Left ventricle myocardium superior (tissue), 1 donor: ENCODE results near the gene ZNF584. TPM values are rescaled to one million over a fixed set of nuclear protein-coding genes. Genes with fewer than 3 reads are reported as not detected.

Source experiments
- ATAC-seq: fragments of 200-7000 bp; cut with Tn5 transposase; one replicate; pipeline ENCODE4 v1.9.1; 2020; ENCODE audit warnings: mild to moderate bottlenecking, moderate library complexity
- DNase-seq: peaks from one replicate; pipeline ENCODE4 v3.0.0-alpha.2; 2020
- intact Hi-C: fragments of 100-400 bp; cut with micrococcal nuclease; formaldehyde crosslinking; loops from one replicate; pipeline ENCODE4 v1.11.0; 2022
- total RNA-seq: library from RNA; stranded (reverse); fragmentation: NEBNext Ultra II Directional; extraction: Animal tissue kit (Norgen Biotek cat#: 25700); gene quantifications from one replicate; pipeline ENCODE4 v1.2.1, GENCODE V29; 2021
- donor health status: DM: no; HTN: yes; CAD: no; lungs with severe emphysema.

ZNF584 gene
- total RNA-seq, 1 donor from 2014 or later, result 17.8 TPM

- intact Hi-C loops, result no loop called here
- no peak for ATAC-seq
- peak; percentile 21 for DNase-seq
Observed at GRCh38 chr19:58382997-58383603, 25.3 kb upstream of the ZNF584 start.

GRCh38 chr19:58385313-58385890 lies 23.0 kb upstream of the ZNF584 start:
- intact Hi-C loops, result no loop called here
- no peak for ATAC-seq
- DNase-seq, result peak; percentile 28

- peak; percentile 17 for ATAC-seq
- intact Hi-C loops, result no loop called here
- DNase-seq, result peak; percentile 49
Observed at GRCh38 chr19:58385891-58386575, 22.4 kb upstream of the ZNF584 start.

- peak; percentile 96 for DNase-seq
- intact Hi-C loops, result no loop called here
- ATAC-seq, result peak; percentile 95
Observed at GRCh38 chr19:58386576-58387337, 21.7 kb upstream of the ZNF584 start, which contains the start of gene RPS5. Gene RPS5 (plus strand): TSS chr19:58387269. CDS start chr19:58388138, 869 bp downstream.

DNA sequence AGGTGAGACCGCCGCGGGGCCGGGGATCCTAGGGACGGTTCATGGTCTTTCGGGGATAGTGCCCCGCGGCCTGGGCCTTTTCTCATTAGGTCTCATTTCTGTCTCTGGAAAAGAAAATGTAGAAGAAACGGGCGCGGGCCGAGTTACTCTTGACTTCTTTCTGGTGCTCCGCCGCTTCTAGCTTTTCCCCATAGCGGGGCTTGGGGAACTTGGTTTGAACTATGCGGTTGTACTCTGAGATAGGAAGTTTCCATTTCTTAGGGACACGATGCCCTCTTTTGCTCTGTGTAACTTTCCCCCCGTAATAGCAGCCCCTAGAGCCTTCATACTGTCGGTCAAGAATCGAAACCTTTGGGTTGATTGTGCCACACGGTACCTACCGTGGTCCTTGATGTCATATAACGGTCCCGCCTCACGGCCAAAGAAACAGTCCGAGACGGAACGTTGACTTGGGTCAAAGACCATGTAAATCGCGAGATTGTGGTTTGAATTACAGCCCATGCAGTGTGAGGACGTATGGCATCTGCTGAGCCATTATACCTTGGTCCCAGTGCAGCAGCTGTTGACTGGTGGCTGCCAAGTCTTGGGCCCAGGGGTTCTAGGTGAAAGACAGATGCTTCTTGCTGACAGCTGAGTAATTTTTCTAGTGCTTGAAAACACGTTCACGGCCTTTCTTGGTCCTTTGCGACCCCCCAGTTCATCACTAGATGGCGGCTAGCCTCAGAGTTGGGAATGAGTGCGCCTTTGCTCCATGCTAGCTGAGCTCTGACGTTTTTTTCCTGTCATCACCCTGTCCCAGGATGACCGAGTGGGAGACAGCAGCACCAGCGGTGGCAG lies 20.9 kb upstream of the ZNF584 start:
- ATAC-seq, result no peak
- no peak for DNase-seq
- intact Hi-C loops, result no loop called here

- ATAC-seq (no peak), DNase-seq (no peak)
- intact Hi-C loops, result no loop called here
Observed at GRCh38 chr19:58388175-58388526, 20.3 kb upstream of the ZNF584 start.

GRCh38 chr19:58392945-58393724 lies 15.3 kb upstream of the ZNF584 start:
- DNase-seq (no peak), ATAC-seq (no peak)
- intact Hi-C loops, result no loop called here

DNA sequence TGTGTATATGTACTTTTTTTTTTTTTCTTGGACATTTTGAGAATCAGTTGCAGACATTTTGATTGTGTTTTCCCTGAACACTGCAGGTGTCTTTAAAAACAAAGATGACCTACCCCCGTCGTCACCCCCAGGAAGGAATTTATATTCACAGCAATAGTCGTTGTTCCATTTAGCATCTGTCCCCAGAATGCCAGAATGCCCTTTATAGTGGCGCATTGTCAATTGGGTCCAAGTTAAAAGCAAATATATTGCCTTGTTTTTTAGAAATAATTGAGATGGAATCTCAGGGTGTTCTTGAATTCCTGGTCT lies 14.8 kb upstream of the ZNF584 start:
- intact Hi-C loops, result no loop called here
- DNase-seq (no peak), ATAC-seq (no peak)

DNA sequence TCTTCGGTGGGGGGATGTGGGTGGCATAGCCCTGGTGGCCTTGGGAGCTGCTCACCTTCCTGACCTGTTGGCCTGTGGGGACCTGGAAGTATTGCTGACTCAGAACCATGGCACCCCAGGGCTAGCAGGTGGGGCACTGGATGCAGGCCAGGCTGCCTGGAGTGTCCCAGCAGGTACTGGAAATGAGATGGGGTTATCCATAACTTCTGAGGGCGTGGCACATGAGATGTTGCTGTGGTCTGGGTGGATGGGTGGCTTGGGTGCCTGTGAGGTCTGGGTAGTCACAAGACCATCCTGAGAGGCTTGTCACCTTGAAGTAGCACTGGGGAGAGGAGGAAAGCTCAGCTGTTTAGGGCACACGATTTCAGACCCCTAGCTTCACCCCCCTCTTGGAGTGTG lies 13.6 kb upstream of the ZNF584 start:
- no peak for ATAC-seq
- intact Hi-C loops, result no loop called here
- DNase-seq, result no peak

DNA sequence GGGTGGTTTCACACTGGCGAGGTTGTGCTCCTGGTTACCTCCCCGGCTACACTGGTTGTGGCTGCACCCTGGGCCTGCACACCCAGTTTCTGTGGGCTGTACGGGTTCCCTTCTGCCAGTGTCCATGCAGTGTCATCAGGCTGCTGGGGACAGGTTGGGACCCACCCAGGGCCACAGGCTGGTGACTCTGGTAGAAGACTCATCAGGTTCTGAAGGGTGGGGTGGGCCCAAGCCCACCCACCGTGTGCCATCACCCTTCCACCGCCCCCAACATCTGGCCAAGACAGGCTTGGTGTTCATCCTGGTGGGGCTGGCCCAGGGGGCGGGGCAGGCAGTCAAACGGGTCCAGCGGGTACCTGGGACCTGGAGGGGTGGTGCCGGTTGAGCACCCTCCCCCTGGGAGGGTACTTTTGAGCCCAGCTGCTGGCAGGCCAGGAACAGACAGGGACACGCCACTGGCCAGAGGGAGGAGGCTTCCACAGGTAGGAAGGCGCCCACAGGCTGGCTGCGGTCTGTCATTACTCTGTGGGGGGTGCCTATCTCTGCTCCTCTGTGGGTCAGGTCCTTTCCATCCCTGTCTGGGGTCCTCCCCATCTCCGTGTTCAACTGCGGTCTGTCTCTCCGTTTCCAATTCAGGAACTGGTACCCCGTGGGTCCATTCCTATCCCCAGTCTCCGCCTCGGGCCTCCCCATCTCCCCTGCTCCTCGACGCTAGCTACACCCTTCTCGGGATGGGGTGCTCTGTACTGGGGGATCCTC lies 13.1 kb upstream of the ZNF584 start, which contains the start of gene RNF225:
Gene RNF225, plus strand, starts transcription at position 437 of the 759 bp plus-strand sequence. CDS start 434 bp downstream, outside the sequence.
- intact Hi-C loops, result no loop called here
- DNase-seq, result no peak
- ATAC-seq, result peak; percentile 4

GRCh38 chr19:58395979-58396627 lies 12.3 kb upstream of the ZNF584 start:
- intact Hi-C loops, result no loop called here

DNA sequence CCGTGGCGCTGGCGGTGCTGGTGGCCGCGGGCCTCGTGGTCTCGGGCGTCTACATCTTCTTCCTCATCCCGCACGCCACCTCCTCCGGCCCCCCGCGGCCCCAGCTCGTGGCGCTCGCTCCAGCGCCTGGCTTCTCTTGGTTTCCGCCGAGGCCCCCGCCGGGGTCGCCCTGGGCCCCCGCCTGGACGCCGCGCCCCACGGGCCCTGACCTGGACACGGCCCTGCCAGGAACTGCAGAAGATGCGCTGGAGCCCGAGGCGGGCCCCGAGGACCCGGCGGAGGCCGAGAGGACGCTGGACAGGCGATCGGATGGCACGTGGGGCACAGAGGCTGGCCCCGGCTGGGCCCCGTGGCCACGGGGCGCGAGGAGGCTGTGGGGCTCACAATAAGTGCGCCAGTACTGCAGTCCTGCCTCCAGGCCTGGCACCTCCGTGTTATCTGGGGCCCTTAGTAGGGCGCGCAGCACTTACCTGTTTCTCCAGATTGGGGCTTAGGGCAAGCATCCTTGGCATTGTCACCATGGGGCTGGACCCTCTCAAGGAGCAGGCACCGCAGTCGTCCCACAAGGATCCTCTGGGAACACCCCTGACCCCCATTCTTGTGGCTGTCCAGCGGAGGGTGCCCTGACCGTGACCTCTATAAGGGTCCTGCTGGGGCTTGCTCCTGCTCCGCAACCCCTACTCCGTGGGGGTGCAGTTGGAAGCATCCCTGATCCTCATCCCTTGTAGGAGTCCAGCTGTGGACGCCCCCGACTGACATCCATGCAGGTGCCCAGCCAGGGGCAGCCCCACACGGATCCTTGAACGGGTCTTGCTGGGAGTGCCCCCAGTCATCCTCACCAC lies 11.5 kb upstream of the ZNF584 start:
- ATAC-seq, result no peak
- intact Hi-C loops, result no loop called here
- DNase-seq, result no peak

More at GRCh38 chr19:58395979-58396627, 12.3 kb upstream of the ZNF584 start:
- ATAC-seq (no peak), DNase-seq (no peak)

DNA sequence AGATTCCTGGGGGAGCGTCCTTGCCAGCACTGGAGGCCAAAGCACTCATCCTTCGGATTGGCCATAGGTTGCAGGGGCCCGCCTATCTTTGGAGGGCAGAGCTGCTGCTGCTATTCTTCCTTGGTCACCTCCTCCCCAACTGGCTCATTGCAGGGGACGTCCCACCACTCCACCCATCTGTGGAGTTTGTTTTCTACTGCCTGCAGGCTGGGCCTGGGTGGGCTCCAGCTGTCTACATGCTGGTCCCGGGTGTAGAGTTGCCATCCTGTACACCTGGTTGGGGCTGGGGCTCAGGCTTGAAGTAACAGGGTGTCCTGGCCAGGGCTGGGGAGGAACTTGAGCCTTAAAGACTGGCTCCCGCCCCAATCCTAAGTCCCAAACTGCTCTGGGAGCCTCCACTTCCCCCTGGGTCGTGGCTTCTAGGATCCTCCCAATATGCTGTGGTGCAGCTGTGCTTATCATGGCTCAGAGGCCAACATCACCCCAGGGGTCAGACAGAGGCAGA lies 10.9 kb upstream of the ZNF584 start:
- ATAC-seq (no peak), DNase-seq (no peak)
- intact Hi-C loops, result no loop called here

DNA sequence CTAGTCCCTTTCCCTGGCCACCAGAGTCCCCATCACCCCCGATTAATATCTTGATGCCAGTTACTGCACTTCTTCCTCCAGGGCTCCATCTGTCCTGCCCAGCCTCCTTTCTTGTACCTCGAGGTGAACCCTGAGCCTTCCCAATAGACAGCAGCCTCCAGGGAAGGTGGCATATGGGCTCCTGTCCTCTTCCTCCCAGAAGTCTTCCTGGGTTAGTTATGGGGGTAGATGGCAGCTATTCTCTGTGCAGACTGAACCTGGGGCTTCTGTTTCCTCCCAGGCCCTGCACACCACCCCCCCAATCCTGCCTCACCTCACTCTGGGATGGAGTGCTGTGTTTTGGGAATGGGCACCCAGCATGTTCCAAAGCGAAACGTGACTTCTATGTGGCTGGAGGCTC lies 10.4 kb upstream of the ZNF584 start:
- DNase-seq (no peak), ATAC-seq (no peak)
- intact Hi-C loops, result no loop called here

DNA sequence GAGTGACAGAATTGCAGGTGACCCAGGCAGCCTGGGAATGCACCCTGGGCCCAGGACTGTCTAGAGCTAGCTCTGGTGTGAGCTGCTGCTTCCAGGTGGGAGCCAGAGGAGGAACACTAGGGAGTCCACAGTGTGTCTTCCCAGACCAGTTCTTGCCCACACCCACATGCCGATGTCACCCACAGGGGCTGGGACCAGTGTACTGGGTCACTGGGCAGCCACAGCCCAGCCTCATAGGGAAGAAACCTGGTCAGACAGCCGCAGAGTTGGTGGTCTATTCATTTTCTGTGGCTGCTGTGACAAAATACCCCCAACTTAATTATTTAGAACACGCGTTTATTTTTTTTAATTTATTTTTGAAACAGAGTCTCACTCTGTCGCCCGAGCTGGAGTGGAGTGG lies 9.9 kb upstream of the ZNF584 start:
- intact Hi-C loops, result no loop called here
- DNase-seq (no peak), ATAC-seq (no peak)

DNA sequence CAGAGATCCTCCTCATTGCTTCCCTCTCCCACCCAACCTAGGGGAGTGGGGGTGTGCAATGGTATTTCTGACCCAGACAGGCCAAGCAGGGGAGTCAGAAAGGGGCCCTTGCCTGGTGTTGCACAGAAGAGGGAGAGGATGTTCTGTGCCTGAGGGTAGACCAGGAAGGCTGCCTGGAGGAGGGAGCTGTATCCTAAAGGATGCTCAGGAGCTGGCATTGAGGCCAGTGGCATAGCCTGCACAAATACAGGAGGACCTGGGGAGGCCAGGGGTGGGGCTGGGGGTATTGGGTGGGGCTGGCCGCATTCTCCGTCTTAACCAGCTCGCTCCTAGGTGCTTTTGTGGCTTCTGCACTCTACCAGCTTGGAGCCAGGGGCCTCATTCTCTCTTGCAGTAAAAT lies 8.5 kb upstream of the ZNF584 start:
- intact Hi-C loops, result no loop called here
- DNase-seq (no peak), ATAC-seq (no peak)
